Ovary (tissue), 9 donors: Measurements from ENCODE around the gene FGFR2. TPM values are rescaled to one million over a fixed set of nuclear protein-coding genes. Genes with fewer than 3 reads are reported as not detected.

Experiments used
- DNase-seq, 5 donors: peaks; one replicate each; pipeline ENCODE4 v3.0.0-alpha.2; 2019 to 2020
- H3K27ac ChIP-seq, 2 donors: fragments of 200-600 bp; one replicate each; pipeline versions ENCODE4 v1.5.1 to v1.8.0; 2019 to 2022
- H3K27me3 ChIP-seq: fragments of 200-600 bp; one replicate; pipeline ENCODE4 v1.8.0; 2022
- H3K36me3 ChIP-seq: fragments of 200-600 bp; sonication (generic); one replicate; pipeline ENCODE4 v1.5.1; 2019
- H3K4me1 ChIP-seq: one replicate; pipeline ENCODE4 v1.8.1; 2013; ENCODE audit warnings: mild to moderate bottlenecking, moderate library complexity; ENCODE audit not compliant: insufficient read depth
- H3K4me3 ChIP-seq: fragments of 200-600 bp; sonication (generic); one replicate; pipeline ENCODE4 v1.5.1; 2017
- H3K9me3 ChIP-seq, 2 donors: fragments of 200-600 bp in 1 of 2; sonication (generic) in 1 of 2; one replicate each; pipeline versions ENCODE4 v1.5.1 to v1.8.1; 2013 to 2019; ENCODE audit warnings: mild to moderate bottlenecking in 1 of 2, moderate library complexity in 1 of 2
- EP300 ChIP-seq: sonication (generic); formaldehyde crosslinking; IDR thresholded peaks from one replicate; pipeline ENCODE4 v1.6.1; 2017; ENCODE audit warnings: antibody characterized with exemption
- POLR2A ChIP-seq: fragments of 450-650 bp; IDR thresholded peaks from one replicate; pipeline ENCODE4 v1.6.1; 2017; ENCODE audit warnings: antibody characterized with exemption, mild to moderate bottlenecking, moderate library complexity
- WGBS, 3 donors: extraction: QIAGEN DNeasy Blood & Tissue Kit in 1 of 3; methylation state at CpG; one replicate each; pipeline versions ENCODE4 v1.1.5 to v1.1.7; 2013 to 2017; 5-methylcytosine and 5-hydroxymethylcytosine counted together
- intact Hi-C, 4 donors: fragments of 100-400 bp; cut with DNase I; formaldehyde crosslinking; loops; one replicate each; pipeline versions ENCODE4 v1.11.0 to v1.15.1; 2022 to 2023
- polyA plus RNA-seq, 2 donors: library from polyadenylated mRNA; stranded (reverse); fragments of 200-250 nt in 1 of 2; fragments of 350-450 nt in 1 of 2; fragmentation: Illumina TruSeq in 1 of 2; extraction: RNeasy Lipid Tissue Mini Kit (QIAGEN cat#74804) in 1 of 2; gene quantifications; one replicate each; pipeline ENCODE4 v1.2.3, GENCODE V29; 2013 to 2014
- total RNA-seq, 7 donors: library from RNA; depleted of rRNA in 2 of 7; stranded (reverse); fragments of >200 nt in 2 of 7; fragmentation: NEBNext Ultra II Directional in 3 of 7; extraction: Animal tissue kit (Norgen Biotek cat#: 25700) in 3 of 7; gene quantifications; one replicate each; pipeline versions ENCODE4 v1.1.0 to v1.2.4, GENCODE V29; 2016 to 2023
- TF ChIP-seq, protein P1 (sequence below), 3 donors: fragments of 450-650 bp in 2 of 3; fragments of 200-600 bp in 1 of 3; IDR thresholded peaks; one replicate each; pipeline versions ENCODE4 v1.5.1 to v1.8.0; 2016 to 2022; ENCODE audit warnings: antibody characterized with exemption in 3 of 3, mild to moderate bottlenecking in 1 of 3
- donor health status: DM: no; HTN: no; CAD: no; lungs with moderate emphysema.
- donor health status: DM: no; HTN: no; CAD: no.
- donor health status: Bipolar disorder and iron deficiency.
- donor health status: DM: yes; HTN: yes; CAD: no.
- donor health status: DM: no; HTN: no; CAD: no.
- donor health status: DM: yes; HTN: yes; CAD: no.

The FGFR2 gene
- total and polyA plus RNA-seq, 9 donors = 8.8 to 52.2 (median 26.5) TPM

DNA sequence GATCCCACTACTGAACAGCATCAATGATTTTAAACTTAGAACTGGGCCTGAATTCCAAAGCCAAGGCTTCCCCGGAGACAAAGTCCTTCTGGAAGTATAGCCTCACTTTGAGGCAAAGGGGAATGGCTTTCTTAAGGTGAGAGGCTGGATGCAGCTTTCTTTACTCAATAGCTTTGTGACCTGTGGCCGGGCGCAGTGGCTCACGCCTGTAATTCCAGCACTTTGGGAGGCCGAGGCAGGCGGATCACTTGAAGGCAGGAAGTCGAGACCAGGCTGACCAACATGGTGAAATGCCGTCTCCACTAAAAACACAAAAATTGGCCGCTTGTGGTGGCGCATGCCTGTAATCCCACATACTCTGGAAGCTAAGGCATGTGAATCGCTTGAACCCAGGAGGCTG lies 3.2 kb upstream of the FGFR2 start:
- Histone ChIP-seq H3K4me1 (no peaks in the 10 kb centered on the region), H3K9me3 (no peaks in the 10 kb centered on the region), H3K4me3 (no peak overlapping the region), H3K27me3 (no peaks in the 10 kb centered on the region), H3K27ac (no peak overlapping the region), H3K36me3 (no peaks in the 10 kb centered on the region)
- WGBS, 3 donors = 93 to 95% (median 95%) methylated on average over 11 of the region's 11 CpGs
- TF ChIP-seq POLR2A (no peak), EP300 (no peak)
- TF ChIP-seq, protein P1, sequence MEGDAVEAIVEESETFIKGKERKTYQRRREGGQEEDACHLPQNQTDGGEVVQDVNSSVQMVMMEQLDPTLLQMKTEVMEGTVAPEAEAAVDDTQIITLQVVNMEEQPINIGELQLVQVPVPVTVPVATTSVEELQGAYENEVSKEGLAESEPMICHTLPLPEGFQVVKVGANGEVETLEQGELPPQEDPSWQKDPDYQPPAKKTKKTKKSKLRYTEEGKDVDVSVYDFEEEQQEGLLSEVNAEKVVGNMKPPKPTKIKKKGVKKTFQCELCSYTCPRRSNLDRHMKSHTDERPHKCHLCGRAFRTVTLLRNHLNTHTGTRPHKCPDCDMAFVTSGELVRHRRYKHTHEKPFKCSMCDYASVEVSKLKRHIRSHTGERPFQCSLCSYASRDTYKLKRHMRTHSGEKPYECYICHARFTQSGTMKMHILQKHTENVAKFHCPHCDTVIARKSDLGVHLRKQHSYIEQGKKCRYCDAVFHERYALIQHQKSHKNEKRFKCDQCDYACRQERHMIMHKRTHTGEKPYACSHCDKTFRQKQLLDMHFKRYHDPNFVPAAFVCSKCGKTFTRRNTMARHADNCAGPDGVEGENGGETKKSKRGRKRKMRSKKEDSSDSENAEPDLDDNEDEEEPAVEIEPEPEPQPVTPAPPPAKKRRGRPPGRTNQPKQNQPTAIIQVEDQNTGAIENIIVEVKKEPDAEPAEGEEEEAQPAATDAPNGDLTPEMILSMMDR (IDR thresholded peaks at IDR 0.05) = no peak
- intact Hi-C loops = no loop called here
- DNase-seq = no peak

DNA sequence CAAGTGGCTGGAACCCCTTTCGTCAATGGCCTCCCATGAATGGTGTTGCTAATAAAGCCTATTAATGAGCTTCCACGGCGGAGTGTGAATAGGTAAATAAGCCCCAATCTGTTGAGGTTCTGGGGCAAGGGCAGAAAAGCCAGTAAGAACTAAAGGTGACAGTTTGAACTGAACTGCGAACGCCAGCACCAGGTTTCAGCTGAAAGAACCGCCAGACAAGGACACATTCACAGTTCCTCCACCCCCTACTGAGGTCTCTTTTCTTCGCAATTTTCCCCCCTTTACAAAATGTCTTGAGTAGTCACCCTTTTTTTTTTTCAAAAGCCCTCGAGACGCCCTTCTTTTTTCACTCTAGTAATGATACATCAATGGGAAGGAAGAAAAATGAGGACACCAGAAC lies 2.4 kb upstream of the FGFR2 start:
- Histone ChIP-seq H3K27me3 (no peaks in the 10 kb centered on the region), H3K36me3 (no peaks in the 10 kb centered on the region), H3K4me1 (no peaks in the 10 kb centered on the region), H3K4me3 (no peak overlapping the region), H3K27ac (no peak overlapping the region), H3K9me3 (no peaks in the 10 kb centered on the region)
- intact Hi-C loops = no loop called here
- DNase-seq = no peak
- 85 to 88% (median 87%) methylated on average over 9 of the region's 9 CpGs for WGBS, 3 donors
- TF ChIP-seq, protein P1 (IDR thresholded peaks at IDR 0.05) = no peak
- no peak for TF ChIP-seq POLR2A

DNA sequence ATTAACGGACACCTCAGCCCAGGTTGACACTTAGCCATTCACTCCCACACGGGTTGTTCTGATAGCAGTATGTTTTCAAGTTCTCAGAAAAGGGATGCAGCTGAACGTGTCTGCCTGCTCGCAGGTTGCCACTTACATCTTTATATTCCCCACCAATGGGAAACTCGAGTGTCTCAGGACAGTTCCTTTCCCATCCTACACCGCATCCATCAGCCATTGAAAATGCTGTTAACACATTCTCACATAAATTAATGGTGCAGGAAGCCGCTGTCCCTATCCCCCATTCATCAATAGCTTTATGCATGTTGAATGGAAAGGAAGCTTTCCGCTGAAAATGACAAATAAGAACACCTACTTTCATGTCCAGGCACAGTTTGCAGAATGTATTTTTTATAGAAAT lies 1.7 kb upstream of the FGFR2 start:
- Histone ChIP-seq H3K27me3 (no peaks in the 10 kb centered on the region), H3K4me1 (no peaks in the 10 kb centered on the region), H3K36me3 (no peaks in the 10 kb centered on the region), H3K9me3 (no peaks in the 10 kb centered on the region), H3K27ac (no peak overlapping the region), H3K4me3 (no peak overlapping the region)
- no peak for DNase-seq
- TF ChIP-seq, protein P1 (IDR thresholded peaks at IDR 0.05) = no peak
- TF ChIP-seq POLR2A (no peak), EP300 (no peak)
- WGBS, 3 donors = 52 to 62% (median 55%) methylated on average over 8 of the region's 8 CpGs
- intact Hi-C loops = loop anchor here in 2 of 4 donors (10.0 kb wide), 3 partner anchors 115 to 295 kb away; no protein-coding TSS in a partner anchor

DNA sequence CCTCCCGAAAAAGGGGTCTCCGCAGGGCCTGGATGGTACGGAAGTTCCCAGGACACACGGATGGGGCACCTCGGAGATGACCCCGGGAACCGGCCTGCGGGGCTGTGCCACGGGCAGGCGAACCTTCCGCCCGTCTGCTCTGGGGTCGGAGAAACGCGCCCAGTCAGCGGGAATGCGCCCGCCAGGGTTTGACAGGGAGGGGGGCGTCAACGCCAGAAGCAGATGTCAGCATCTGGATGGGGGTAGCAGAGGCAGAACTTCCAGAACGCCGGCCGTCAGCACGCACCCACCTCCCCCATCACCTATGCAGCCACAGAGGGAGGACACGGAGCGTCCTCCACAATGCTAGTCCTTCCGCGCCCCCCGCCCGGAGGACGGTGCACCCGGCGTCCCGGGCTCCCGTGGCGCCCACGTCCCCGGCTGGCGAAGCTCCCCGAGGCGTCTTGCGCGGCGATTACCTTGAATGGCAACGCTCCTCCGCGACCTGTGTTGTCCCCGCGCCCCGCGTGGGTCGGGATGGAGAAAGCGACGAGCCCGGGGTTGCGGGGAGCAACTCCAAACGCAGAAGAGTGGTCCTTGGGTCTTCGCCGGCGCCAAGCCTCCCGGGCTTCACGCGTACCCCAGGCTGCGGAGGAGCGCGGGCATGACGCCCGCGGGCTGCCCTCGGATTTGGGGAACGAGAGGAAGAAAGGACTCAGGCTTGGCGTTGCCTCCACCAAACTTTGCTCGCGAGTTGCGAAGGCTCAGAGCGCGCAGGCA lies 561 bp downstream of the FGFR2 start:
- Histone ChIP-seq H3K4me3 (peak overlapping the region; percentile 78), H3K27me3 (no peaks in the 10 kb centered on the region), H3K4me1 (no peaks in the 10 kb centered on the region), H3K36me3 (no peaks in the 10 kb centered on the region), H3K9me3 (no peaks in the 10 kb centered on the region), H3K27ac (peak overlapping the region; percentile 74 to 83)
- WGBS, 3 donors = 1% methylated on average over 44 to 77 of the region's 77 CpGs
- TF ChIP-seq POLR2A (no peak), EP300 (no peak)
- TF ChIP-seq, protein P1 (IDR thresholded peaks at IDR 0.05) = no peak
- intact Hi-C loops = loop anchor here in 2 of 4 donors (10.0 kb wide), 3 partner anchors 113 to 293 kb away; no protein-coding TSS in a partner anchor
- peak; percentile 34 to 71 (median 58) for DNase-seq
